HCT116 (cell line): ENCODE measurements around the gene HECW1. TPM values are rescaled to one million over a fixed set of nuclear protein-coding genes. Genes with fewer than 3 reads are reported as not detected.

Source experiments
- ATAC-seq: fragments of 200-7000 bp; cut with Tn5 transposase; 2 replicates; pipeline ENCODE4 v1.9.1; 2020; ENCODE audit warnings: mild to moderate bottlenecking, moderate library complexity
- BruUV-seq: library from RNA; stranded (reverse); fragments of 400-500 nt; replicated peaks from 2 replicates; lab custom pipeline; 2021; lab: Mats Ljungman, UMichigan
- CTCF ChIA-PET: fragments of 300-600 bp; sonication (Branson Sonifier 250); formaldehyde crosslinking; loops from one replicate; lab custom pipeline; 2021; ENCODE audit warnings: antibody characterized with exemption; lab: Charles Lee
- POLR2A ChIA-PET: fragments of 300-600, 350-600 bp; sonication (Branson Sonifier 250); formaldehyde crosslinking; loops from one replicate; lab custom pipeline; 2021; ENCODE audit warnings: antibody characterized with exemption; lab: Charles Lee
- RAD21 ChIA-PET, 2 experiments: fragments of 300-600 bp; sonication (Branson Sonifier 250); formaldehyde crosslinking; loops; one replicate each; lab custom pipeline; 2023; ENCODE audit warnings: low total read pairs in 2 of 2; ENCODE audit not compliant: uncharacterized antibody in 2 of 2, unreplicated experiment in 2 of 2, low non-redundant PET in 1 of 2; lab: Charles Lee
- DNase-seq: peaks from one replicate; pipeline ENCODE4 v3.0.0-alpha.2; 2010; ENCODE audit warnings: low read depth, low spot score
- H2AFZ ChIP-seq: fragments of 200-600 bp; shearing (Covaris generic), sonication (generic); 2 replicates; pipeline ENCODE4 v1.6.1; 2017; ENCODE audit warnings: low read depth, mixed run types, mixed read lengths, antibody characterized with exemption, low read length; ENCODE audit not compliant: poor library complexity, severe bottlenecking
- H3K27ac ChIP-seq: 2 replicates; pipeline ENCODE4 v1.5.1; 2012; ENCODE audit warnings: low read depth, low read length
- H3K27me3 ChIP-seq: fragments of 200-600 bp; sonication (generic); 2 replicates; pipeline ENCODE4 v1.6.1; 2016; ENCODE audit warnings: mixed run types, low read length, mixed read lengths; ENCODE audit not compliant: insufficient read depth
- H3K36me3 ChIP-seq, 2 experiments: fragments of 200-500 bp in 1 of 2; fragments of 200-600 bp in 1 of 2; sonication (Bioruptor generic) in 1 of 2; sonication (generic) in 1 of 2; 2 replicates each; pipeline versions ENCODE4 v1.5.1 to v1.6.1; 2014 to 2016; ENCODE audit warnings: low read length in 2 of 2, inconsistent platforms in 1 of 2, mixed read lengths in 1 of 2, mixed run types in 1 of 2; ENCODE audit not compliant: insufficient read depth in 2 of 2, control insufficient read depth in 1 of 2
- H3K4me1 ChIP-seq, 2 experiments: fragments of 200-600 bp in 1 of 2; sonication (generic) in 1 of 2; 2 replicates each; pipeline versions ENCODE4 v1.5.1 to v1.6.1; 2012 to 2017; ENCODE audit warnings: low read length in 2 of 2, inconsistent platforms in 1 of 2, mild to moderate bottlenecking in 1 of 2, mixed read lengths in 1 of 2, mixed run types in 1 of 2, moderate library complexity in 1 of 2; ENCODE audit not compliant: insufficient read depth in 2 of 2, control insufficient read depth in 1 of 2
- H3K4me2 ChIP-seq: fragments of 200-600 bp; sonication (generic); 2 replicates; pipeline ENCODE4 v1.6.1; 2017; ENCODE audit warnings: mixed run types, low read length, mixed read lengths
- H3K4me3 ChIP-seq, 2 experiments: fragments of 200-600 bp in 1 of 2; sonication (generic) in 1 of 2; replicated peaks in 1 of 2; 2 replicates each; pipeline ENCODE4 v1.5.1; 2011 to 2016; ENCODE audit warnings: low read length in 2 of 2, control low read depth in 1 of 2, low read depth in 1 of 2, mild to moderate bottlenecking in 1 of 2, mixed read lengths in 1 of 2, mixed run types in 1 of 2
- H3K79me2 ChIP-seq: fragments of 200-600 bp; sonication (generic); 2 replicates; pipeline ENCODE4 v1.6.1; 2017; ENCODE audit warnings: mild to moderate bottlenecking, mixed run types, low read length, moderate library complexity, mixed read lengths; ENCODE audit not compliant: insufficient read depth
- H3K9ac ChIP-seq: fragments of 200-600 bp; sonication (generic); 2 replicates; pipeline ENCODE4 v1.6.1; 2016; ENCODE audit warnings: low read length, mixed read lengths
- H3K9me2 ChIP-seq: fragments of 200-600 bp; sonication (generic), shearing (Covaris generic); 2 replicates; pipeline ENCODE4 v1.6.1; 2017; ENCODE audit warnings: mixed run types, mild to moderate bottlenecking, moderate library complexity; ENCODE audit not compliant: insufficient read depth
- H3K9me3 ChIP-seq, 2 experiments: fragments of 200-500 bp in 1 of 2; fragments of 200-600 bp in 1 of 2; sonication (Bioruptor generic) in 1 of 2; sonication (generic) in 1 of 2; 2 replicates each; pipeline ENCODE4 v1.6.1; 2014 to 2017; ENCODE audit warnings: low read length in 2 of 2, mixed read lengths in 2 of 2, inconsistent platforms in 1 of 2, low read depth in 1 of 2, mild to moderate bottlenecking in 1 of 2, mixed run types in 1 of 2, moderate library complexity in 1 of 2; ENCODE audit not compliant: control insufficient read depth in 1 of 2, insufficient read depth in 1 of 2
- H4K20me1 ChIP-seq: fragments of 200-600 bp; sonication (generic), shearing (Covaris generic); 2 replicates; pipeline ENCODE4 v1.6.1; 2017; ENCODE audit warnings: mixed run types, mild to moderate bottlenecking, moderate library complexity; ENCODE audit not compliant: insufficient read depth
- CEBPB ChIP-seq: IDR thresholded peaks from 2 replicates; pipeline ENCODE4 v1.6.1; 2012; ENCODE audit warnings: low read depth
- EGR1 ChIP-seq: IDR thresholded peaks from 2 replicates; pipeline ENCODE4 v1.6.1; 2012; ENCODE audit warnings: low read depth
- EZH2phosphoT487 ChIP-seq: fragments of 200-600 bp; IDR thresholded peaks from 2 replicates; pipeline ENCODE4 v1.6.1; 2018; ENCODE audit warnings: antibody characterized with exemption, borderline replicate concordance
- FOSL1 ChIP-seq: IDR thresholded peaks from 2 replicates; pipeline ENCODE4 v1.6.1; 2012; ENCODE audit warnings: low read depth
- POLR2AphosphoS5 ChIP-seq: IDR thresholded peaks from 2 replicates; pipeline ENCODE4 v1.6.1; 2011; ENCODE audit warnings: mild to moderate bottlenecking, low read depth, low read length, moderate library complexity
- YY1 ChIP-seq: IDR thresholded peaks from 2 replicates; pipeline ENCODE4 v1.6.1; 2011; ENCODE audit warnings: low read length, low read depth, moderate library complexity, mild to moderate bottlenecking; ENCODE audit not compliant: insufficient replicate concordance; ENCODE audit errors: extremely low read depth
- ZFX ChIP-seq: fragments of 450-650 bp; IDR thresholded peaks from 2 replicates; pipeline ENCODE4 v1.6.1; 2017
- intact Hi-C: fragments of 100-400 bp; cut with micrococcal nuclease; formaldehyde crosslinking; loops from 2 replicates; pipeline ENCODE4 v1.10.0; 2022
- total RNA-seq: library from RNA; stranded (reverse); gene quantifications from one replicate; pipeline ENCODE4 v1.2.1, GENCODE V29; 2021; ENCODE audit not compliant: unreplicated experiment
- TF ChIP-seq, protein P1 (sequence below), 3 experiments: fragments of 200-600 bp in 1 of 3; sonication (generic) in 1 of 3; IDR thresholded peaks in 2 of 3; conservative IDR thresholded peaks in 1 of 3; 2 replicates each; pipeline ENCODE4 v1.5.1; 2012 to 2017; ENCODE audit warnings: low read depth in 2 of 3, low read length in 2 of 3, antibody characterized with exemption in 1 of 3, borderline replicate concordance in 1 of 3, control low read depth in 1 of 3, mild to moderate bottlenecking in 1 of 3, mixed read lengths in 1 of 3, mixed run types in 1 of 3, moderate library complexity in 1 of 3; ENCODE audit not compliant: insufficient read depth in 1 of 3

The HECW1 gene
- total RNA-seq, 1 experiment from 2014 or later = 5.6 TPM

DNA sequence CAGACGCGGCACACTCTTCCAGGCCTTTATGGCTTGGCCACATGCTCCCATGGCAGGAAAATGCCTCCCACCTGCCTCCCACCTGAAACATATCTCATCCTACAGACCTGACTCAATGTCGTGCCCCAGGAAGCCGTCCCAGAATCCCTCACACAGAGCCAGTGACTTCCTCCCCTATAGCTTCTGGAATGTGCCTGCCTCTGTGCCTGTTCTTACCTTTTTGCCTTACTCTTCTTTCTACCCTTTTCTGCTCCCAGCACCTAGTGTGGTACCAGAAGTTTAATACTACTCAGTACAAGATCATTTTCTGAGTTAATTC is 346.5 kb downstream of the HECW1 start:
- Histone ChIP-seq H3K9me3 (no peaks in the 10 kb centered on the region), H3K27ac (no peak overlapping the region), H2AFZ (no peak overlapping the region), H3K9me2 (no peaks in the 10 kb centered on the region), H4K20me1 (no peaks in the 10 kb centered on the region), H3K4me3 (no peak overlapping the region), H3K79me2 (no peaks in the 10 kb centered on the region), H3K4me2 (no peak overlapping the region), H3K9ac (no peak overlapping the region), H3K4me1 (peaks cover 0 to 5% of the 10 kb centered on the region in 2 experiments; a peak in 2 of 4 replicates), H3K36me3 (no peaks in the 10 kb centered on the region), H3K27me3 (no peaks in the 10 kb centered on the region)
- DNase-seq = no peak
- TF ChIP-seq YY1 = no peak
- no peak for TF ChIP-seq EGR1
- TF ChIP-seq, protein P1, sequence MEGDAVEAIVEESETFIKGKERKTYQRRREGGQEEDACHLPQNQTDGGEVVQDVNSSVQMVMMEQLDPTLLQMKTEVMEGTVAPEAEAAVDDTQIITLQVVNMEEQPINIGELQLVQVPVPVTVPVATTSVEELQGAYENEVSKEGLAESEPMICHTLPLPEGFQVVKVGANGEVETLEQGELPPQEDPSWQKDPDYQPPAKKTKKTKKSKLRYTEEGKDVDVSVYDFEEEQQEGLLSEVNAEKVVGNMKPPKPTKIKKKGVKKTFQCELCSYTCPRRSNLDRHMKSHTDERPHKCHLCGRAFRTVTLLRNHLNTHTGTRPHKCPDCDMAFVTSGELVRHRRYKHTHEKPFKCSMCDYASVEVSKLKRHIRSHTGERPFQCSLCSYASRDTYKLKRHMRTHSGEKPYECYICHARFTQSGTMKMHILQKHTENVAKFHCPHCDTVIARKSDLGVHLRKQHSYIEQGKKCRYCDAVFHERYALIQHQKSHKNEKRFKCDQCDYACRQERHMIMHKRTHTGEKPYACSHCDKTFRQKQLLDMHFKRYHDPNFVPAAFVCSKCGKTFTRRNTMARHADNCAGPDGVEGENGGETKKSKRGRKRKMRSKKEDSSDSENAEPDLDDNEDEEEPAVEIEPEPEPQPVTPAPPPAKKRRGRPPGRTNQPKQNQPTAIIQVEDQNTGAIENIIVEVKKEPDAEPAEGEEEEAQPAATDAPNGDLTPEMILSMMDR (IDR thresholded peaks at IDR 0.05 in 2 of 3, conservative IDR thresholded peaks at IDR 0.05 in 1 of 3; ENCODE audit: borderline replicate concordance in 1 of 3, insufficient read depth in 1 of 3, low read depth in 2 of 3, low read length in 2 of 3) = no peak
- no peak for TF ChIP-seq EZH2phosphoT487
- no peak for TF ChIP-seq POLR2AphosphoS5
- no peak for ATAC-seq
- RAD21 ChIA-PET = no interaction called here
- POLR2A ChIA-PET = no interaction called here
- BruUV-seq = no TSS peak
- CTCF ChIA-PET = no interaction called here
- intact Hi-C loops = loop anchor here (5.0 kb wide), 4 partner anchors 243 to 1517 kb away; no protein-coding TSS in a partner anchor

DNA sequence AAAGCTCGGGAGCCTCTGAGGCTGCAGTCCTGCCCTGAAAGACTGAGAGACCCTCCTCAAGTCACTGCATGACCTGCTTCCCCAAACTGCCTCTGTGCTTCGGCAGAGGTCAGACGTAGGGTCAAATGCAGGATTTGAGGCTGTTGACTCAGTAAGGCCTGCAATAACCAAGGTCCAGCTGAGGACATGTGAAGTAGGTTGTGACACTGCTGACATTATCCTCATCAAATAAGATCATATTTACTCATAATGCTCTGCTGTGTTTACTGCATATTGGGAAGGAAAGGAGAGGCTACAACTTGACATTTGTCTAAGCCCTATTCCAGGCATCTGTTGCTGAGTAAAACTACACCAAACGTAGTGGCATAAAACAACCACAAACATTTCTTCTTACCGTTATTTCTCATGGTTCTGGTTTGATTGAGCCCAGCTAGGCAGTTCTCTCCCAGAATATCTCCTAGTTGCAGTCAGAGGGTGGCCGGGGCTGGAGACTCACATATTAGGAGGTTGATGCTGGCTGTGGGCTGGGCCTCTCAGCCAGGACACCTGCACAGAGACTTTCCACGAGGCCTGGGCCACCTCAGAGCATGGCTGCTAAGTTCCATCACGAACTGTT is 348.4 kb downstream of the HECW1 start:
- RAD21 ChIA-PET = no interaction called here
- TF ChIP-seq FOSL1 = no peak
- TF ChIP-seq POLR2AphosphoS5 = no peak
- TF ChIP-seq, protein P1 (IDR thresholded peaks at IDR 0.05 in 2 of 3, conservative IDR thresholded peaks at IDR 0.05 in 1 of 3; ENCODE audit: borderline replicate concordance in 1 of 3, insufficient read depth in 1 of 3, low read depth in 2 of 3, low read length in 2 of 3) = no peak
- TF ChIP-seq EZH2phosphoT487 = no peak
- no peak for TF ChIP-seq ZFX
- TF ChIP-seq CEBPB = no peak
- intact Hi-C loops = no loop called here
- ATAC-seq (no peak), DNase-seq (no peak)
- Histone ChIP-seq H3K79me2 (no peaks in the 10 kb centered on the region), H4K20me1 (no peaks in the 10 kb centered on the region), H2AFZ (no peak overlapping the region), H3K9me2 (no peaks in the 10 kb centered on the region), H3K9ac (no peak overlapping the region), H3K4me1 (no peaks in the 10 kb centered on the region), H3K9me3 (no peaks in the 10 kb centered on the region), H3K4me2 (no peak overlapping the region), H3K27me3 (no peaks in the 10 kb centered on the region), H3K36me3 (no peaks in the 10 kb centered on the region), H3K4me3 (no peak overlapping the region), H3K27ac (no peak overlapping the region)
- CTCF ChIA-PET = no interaction called here
- BruUV-seq = no TSS peak
- POLR2A ChIA-PET = no interaction called here
